Astrocyte (in vitro differentiated cells and primary cell): ENCODE results near the gene GXYLT2. TPM values are rescaled to one million over a fixed set of nuclear protein-coding genes. Genes with fewer than 3 reads are reported as not detected.

ENCODE experiments used
- DNase-seq: peaks from one replicate; pipeline ENCODE4 v3.0.0-alpha.2; 2010; ENCODE audit warnings: low read depth
- FAIRE-seq: peaks from 2 replicates; lab custom pipeline; 2011; peaks lifted over from hg19 to GRCh38; lab: Jason Lieb, UNC
- H2AFZ ChIP-seq: 2 replicates; pipeline ENCODE4 v1.6.0; 2012; ENCODE audit warnings: low read depth, low read length, inconsistent platforms
- H3K27ac ChIP-seq: 2 replicates; pipeline ENCODE4 v1.5.1; 2011; ENCODE audit warnings: low read depth, low read length, inconsistent platforms
- H3K27me3 ChIP-seq: 2 replicates; pipeline ENCODE4 v1.6.0; 2011; ENCODE audit warnings: low read length, inconsistent platforms; ENCODE audit not compliant: insufficient read depth
- H3K36me3 ChIP-seq: 2 replicates; pipeline ENCODE4 v1.5.1; 2011; ENCODE audit warnings: low read length, inconsistent platforms; ENCODE audit not compliant: insufficient read depth
- H3K4me1 ChIP-seq: 2 replicates; pipeline ENCODE4 v1.5.1; 2011; ENCODE audit warnings: low read length, inconsistent platforms; ENCODE audit not compliant: insufficient read depth
- H3K4me2 ChIP-seq: 2 replicates; pipeline ENCODE4 v1.6.0; 2012; ENCODE audit warnings: low read length, inconsistent platforms
- H3K4me3 ChIP-seq: 2 replicates; pipeline ENCODE4 v1.5.1; 2011; ENCODE audit warnings: low read depth, mild to moderate bottlenecking, low read length, inconsistent platforms; ENCODE audit not compliant: insufficient read depth
- H3K79me2 ChIP-seq: 2 replicates; pipeline ENCODE4 v1.6.0; 2012; ENCODE audit warnings: mild to moderate bottlenecking, low read length, inconsistent platforms; ENCODE audit not compliant: insufficient read depth
- H3K9ac ChIP-seq: 2 replicates; pipeline ENCODE4 v1.6.0; 2012; ENCODE audit warnings: mild to moderate bottlenecking, low read length, inconsistent platforms
- H3K9me3 ChIP-seq: 2 replicates; pipeline ENCODE4 v1.5.1; 2012; ENCODE audit warnings: low read depth, mild to moderate bottlenecking, low read length, inconsistent platforms; ENCODE audit not compliant: insufficient read depth
- H4K20me1 ChIP-seq: 2 replicates; pipeline ENCODE4 v1.6.0; 2012; ENCODE audit warnings: low read length, inconsistent platforms; ENCODE audit not compliant: insufficient read depth
- H3K27ac Mint-ChIP-seq: one replicate; pipeline ENCODE4 v1.8.0; 2021; ENCODE audit warnings: mild to moderate bottlenecking, mixed read lengths; ENCODE audit not compliant: unreplicated experiment
- H3K27me3 Mint-ChIP-seq: one replicate; pipeline ENCODE4 v1.8.0; 2021; ENCODE audit warnings: low read depth, mixed read lengths; ENCODE audit not compliant: unreplicated experiment
- H3K36me3 Mint-ChIP-seq: one replicate; pipeline ENCODE4 v1.8.0; 2021; ENCODE audit warnings: low read depth, mixed read lengths; ENCODE audit not compliant: unreplicated experiment
- H3K4me1 Mint-ChIP-seq: one replicate; pipeline ENCODE4 v1.8.0; 2021; ENCODE audit warnings: low read depth, mixed read lengths; ENCODE audit not compliant: unreplicated experiment
- H3K4me3 Mint-ChIP-seq: one replicate; pipeline ENCODE4 v1.8.0; 2021; ENCODE audit warnings: mild to moderate bottlenecking, moderate library complexity, mixed read lengths; ENCODE audit not compliant: unreplicated experiment
- H3K9me3 Mint-ChIP-seq: one replicate; pipeline ENCODE4 v1.8.0; 2021; ENCODE audit warnings: mild to moderate bottlenecking, mixed read lengths; ENCODE audit not compliant: unreplicated experiment
- CTCF ChIP-seq: IDR thresholded peaks from 2 replicates; pipeline ENCODE4 v1.5.1; 2011; ENCODE audit warnings: low read depth, mild to moderate bottlenecking, inconsistent platforms, low read length, moderate library complexity; ENCODE audit not compliant: insufficient read depth
- EZH2 ChIP-seq: IDR thresholded peaks from 2 replicates; pipeline ENCODE4 v1.6.1; 2012; ENCODE audit warnings: mild to moderate bottlenecking, low read length, inconsistent platforms; ENCODE audit not compliant: insufficient read depth
- total RNA-seq: library from RNA; stranded (reverse); gene quantifications from 2 replicates; pipeline ENCODE4 v1.2.1, GENCODE V29; 2021

GXYLT2 gene
- total RNA-seq, 1 donor from 2014 or later = 62.6 TPM

- Mint-ChIP-seq H3K9me3 (no peaks in the 10 kb centered on the region), H3K27ac (no peak overlapping the region), H3K4me1 (peaks cover 21% of the 10 kb centered on the region), H3K27me3 (no peaks in the 10 kb centered on the region), H3K36me3 (peaks cover 27% of the 10 kb centered on the region), H3K4me3 (no peak overlapping the region)
- Histone ChIP-seq H3K9ac (no peak overlapping the region), H2AFZ (no peak overlapping the region), H3K4me1 (peaks cover 3% of the 10 kb centered on the region), H4K20me1 (peaks cover 17% of the 10 kb centered on the region), H3K4me3 (no peak overlapping the region), H3K36me3 (no peaks in the 10 kb centered on the region), H3K4me2 (no peak overlapping the region), H3K9me3 (no peaks in the 10 kb centered on the region), H3K27me3 (no peaks in the 10 kb centered on the region), H3K27ac (no peak overlapping the region), H3K79me2 (no peaks in the 10 kb centered on the region)
- TF ChIP-seq EZH2 (no peak), CTCF (no peak)
- DNase-seq (no peak), FAIRE-seq (no peak)
Observed at GRCh38 chr3:72914383-72914782, 26.5 kb downstream of the GXYLT2 start.

- H3K4me3 Mint-ChIP-seq = no peak overlapping the region
- FAIRE-seq = no peak
- TF ChIP-seq EZH2 (no peak), CTCF (no peak)
Observed at GRCh38 chr3:72916250-72916649, 28.4 kb downstream of the GXYLT2 start.

GRCh38 chr3:72919520-72919919, 31.7 kb downstream of the GXYLT2 start:
- Mint-ChIP-seq H3K9me3 (no peaks in the 10 kb centered on the region), H3K27me3 (no peaks in the 10 kb centered on the region), H3K27ac (no peak overlapping the region), H3K4me3 (no peak overlapping the region), H3K4me1 (no peaks in the 10 kb centered on the region), H3K36me3 (peaks cover 29% of the 10 kb centered on the region)
- no peak for TF ChIP-seq CTCF
- no peaks in the 10 kb centered on the region for H3K9me3 ChIP-seq
- DNase-seq = no peak
- no peaks in the 10 kb centered on the region for H3K4me1 ChIP-seq
- peaks cover 21% of the 10 kb centered on the region for H4K20me1 ChIP-seq
- FAIRE-seq = no peak
- H3K4me2 ChIP-seq = no peak overlapping the region
- H3K9ac ChIP-seq = no peak overlapping the region
- H3K4me3 ChIP-seq = no peak overlapping the region
- no peak overlapping the region for H3K27ac ChIP-seq
- no peak overlapping the region for H2AFZ ChIP-seq
- H3K27me3 ChIP-seq = no peaks in the 10 kb centered on the region
- no peaks in the 10 kb centered on the region for H3K79me2 ChIP-seq
- no peaks in the 10 kb centered on the region for H3K36me3 ChIP-seq

More at GRCh38 chr3:72916250-72916649, 28.4 kb downstream of the GXYLT2 start:
- Histone ChIP-seq H3K4me3 (no peak overlapping the region), H3K4me2 (no peak overlapping the region), H3K4me1 (peaks cover 3% of the 10 kb centered on the region), H3K79me2 (no peaks in the 10 kb centered on the region), H3K27ac (no peak overlapping the region), H3K27me3 (no peaks in the 10 kb centered on the region), H3K9me3 (no peaks in the 10 kb centered on the region), H3K9ac (no peak overlapping the region), H4K20me1 (peaks cover 17% of the 10 kb centered on the region), H3K36me3 (no peaks in the 10 kb centered on the region), H2AFZ (no peak overlapping the region)
- Mint-ChIP-seq H3K27ac (no peak overlapping the region), H3K27me3 (no peaks in the 10 kb centered on the region), H3K36me3 (peaks cover 19% of the 10 kb centered on the region), H3K9me3 (no peaks in the 10 kb centered on the region), H3K4me1 (peaks cover 7% of the 10 kb centered on the region)
- DNase-seq = no peak
